ENCODE data around the gene PIK3C2G.

GRCh38 chr12:18689771-18690170 is 428.5 kb downstream of the PIK3C2G start:
- TF ChIP-seq, protein P1, sequence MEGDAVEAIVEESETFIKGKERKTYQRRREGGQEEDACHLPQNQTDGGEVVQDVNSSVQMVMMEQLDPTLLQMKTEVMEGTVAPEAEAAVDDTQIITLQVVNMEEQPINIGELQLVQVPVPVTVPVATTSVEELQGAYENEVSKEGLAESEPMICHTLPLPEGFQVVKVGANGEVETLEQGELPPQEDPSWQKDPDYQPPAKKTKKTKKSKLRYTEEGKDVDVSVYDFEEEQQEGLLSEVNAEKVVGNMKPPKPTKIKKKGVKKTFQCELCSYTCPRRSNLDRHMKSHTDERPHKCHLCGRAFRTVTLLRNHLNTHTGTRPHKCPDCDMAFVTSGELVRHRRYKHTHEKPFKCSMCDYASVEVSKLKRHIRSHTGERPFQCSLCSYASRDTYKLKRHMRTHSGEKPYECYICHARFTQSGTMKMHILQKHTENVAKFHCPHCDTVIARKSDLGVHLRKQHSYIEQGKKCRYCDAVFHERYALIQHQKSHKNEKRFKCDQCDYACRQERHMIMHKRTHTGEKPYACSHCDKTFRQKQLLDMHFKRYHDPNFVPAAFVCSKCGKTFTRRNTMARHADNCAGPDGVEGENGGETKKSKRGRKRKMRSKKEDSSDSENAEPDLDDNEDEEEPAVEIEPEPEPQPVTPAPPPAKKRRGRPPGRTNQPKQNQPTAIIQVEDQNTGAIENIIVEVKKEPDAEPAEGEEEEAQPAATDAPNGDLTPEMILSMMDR (conservative IDR thresholded peaks at IDR 0.05; ENCODE audit: low read depth, low read length): no peak
- TF ChIP-seq EZH2 (IDR thresholded peaks at IDR 0.05; ENCODE audit: low read length, unreplicated experiment) (no peak), EZH2phosphoT487 (IDR thresholded peaks at IDR 0.05; ENCODE audit: borderline replicate concordance, low read length) (no peak)

Data from PC-3 (cell line).